ENCODE data around the gene ARHGAP26.

Gene ARHGAP26

DNA sequence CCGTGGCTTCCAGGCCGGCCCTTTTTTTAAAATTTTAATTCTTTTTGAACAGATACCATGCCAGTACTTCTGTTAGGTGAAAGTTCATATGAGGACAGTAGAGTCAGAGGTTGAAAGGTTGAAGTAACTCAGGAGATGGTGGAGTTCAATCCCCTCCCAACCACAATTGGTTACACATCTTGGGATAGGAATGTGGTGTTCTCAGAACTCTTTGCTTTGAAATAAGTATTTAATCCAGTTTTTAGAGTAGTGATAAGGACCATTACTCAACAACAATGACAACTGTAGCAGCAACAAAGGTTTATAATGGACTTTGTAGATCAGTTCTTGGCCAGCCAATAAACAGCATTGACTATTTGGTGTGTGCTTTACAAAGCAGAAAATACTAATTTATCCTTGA is 116.0 kb downstream of the ARHGAP26 start:
- DNase-seq (ENCODE audit: extremely low spot score, insufficient read length, low read depth), result no peak
- FAIRE-seq, result no peak

DNA sequence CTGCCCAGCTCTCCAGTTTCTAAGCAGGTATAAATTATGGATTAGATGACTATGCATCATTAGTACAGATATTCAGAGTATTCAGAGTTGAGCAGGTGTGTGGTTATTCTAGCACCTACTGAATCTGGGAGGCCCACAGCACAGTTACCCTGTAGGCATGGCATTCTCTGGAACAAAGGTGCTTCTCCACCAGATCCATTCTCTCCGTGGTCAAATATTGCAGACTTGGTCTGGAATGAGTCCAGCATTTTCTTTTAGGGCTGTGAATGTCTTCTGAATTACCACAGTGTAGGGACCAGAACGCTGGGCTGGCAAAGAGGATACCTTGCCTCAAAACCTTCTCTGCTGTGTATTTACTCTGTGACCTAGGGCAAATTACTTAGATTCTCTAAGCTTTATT is 116.8 kb downstream of the ARHGAP26 start:
- no peak for FAIRE-seq

DNA sequence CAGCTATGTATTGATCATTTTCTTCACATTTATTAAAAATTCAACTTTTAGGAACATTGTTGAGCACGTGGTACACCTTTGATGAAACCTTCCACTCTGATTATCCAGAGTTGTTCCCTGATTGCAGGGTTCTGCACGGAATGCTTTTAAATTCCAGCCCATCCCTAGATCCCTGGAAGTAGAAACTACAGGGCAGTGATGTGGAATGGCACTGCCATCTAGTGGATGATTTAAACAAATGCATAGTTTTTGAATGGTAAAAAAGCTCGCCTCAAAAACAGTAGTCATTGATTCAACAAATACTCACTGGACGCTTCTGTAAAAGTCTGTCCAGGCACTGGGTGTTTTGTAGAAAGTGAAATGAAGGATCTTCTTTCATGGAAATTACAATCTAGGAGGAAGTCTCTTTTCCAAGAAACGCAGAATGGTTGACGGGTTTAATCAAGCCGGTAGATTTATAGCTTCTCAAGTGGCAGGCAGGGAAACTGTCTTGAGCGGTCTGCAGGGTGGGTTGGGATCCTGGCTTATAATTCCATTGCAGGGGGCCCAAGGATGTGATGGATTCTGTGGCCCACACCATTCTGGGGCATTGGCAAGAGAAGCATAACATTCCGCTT is 118.4 kb downstream of the ARHGAP26 start:
- FAIRE-seq (peak; percentile 70), DNase-seq (ENCODE audit: extremely low spot score, insufficient read length, low read depth) (no peak)

More for the DNA sequence above, 116.8 kb downstream of the ARHGAP26 start:
- DNase-seq (ENCODE audit: extremely low spot score, insufficient read length, low read depth), result no peak

- FAIRE-seq (no peak), DNase-seq (ENCODE audit: extremely low spot score, insufficient read length, low read depth) (no peak)
These were observed 121.8 kb downstream of the ARHGAP26 start for GRCh38 chr5:142892021-142892420.

GRCh38 chr5:142894315-142894714 is 124.1 kb downstream of the ARHGAP26 start:
- FAIRE-seq, result no peak

DNA sequence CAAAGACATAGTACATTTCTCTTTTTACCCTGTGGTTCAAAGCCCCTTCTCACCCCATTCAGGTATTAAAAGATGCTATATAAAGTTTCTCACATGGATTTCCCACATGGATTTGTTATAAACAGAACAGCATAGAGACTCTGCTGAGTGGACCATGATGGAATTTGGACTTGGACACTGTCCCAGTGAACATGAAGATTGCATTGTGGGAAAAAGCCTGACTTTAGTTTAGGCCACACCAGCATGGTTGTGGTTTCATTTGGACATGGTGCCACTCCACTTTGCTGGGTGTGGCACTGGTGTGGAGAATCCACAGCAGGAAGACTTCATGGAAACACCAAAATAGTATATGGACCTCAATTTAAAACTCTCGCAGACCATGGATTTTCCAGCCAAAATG is 124.6 kb downstream of the ARHGAP26 start:
- DNase-seq (ENCODE audit: extremely low spot score, insufficient read length, low read depth) (no peak), FAIRE-seq (no peak)

More at GRCh38 chr5:142894315-142894714, 124.1 kb downstream of the ARHGAP26 start:
- no peak for DNase-seq (ENCODE audit: extremely low spot score, insufficient read length, low read depth)

- FAIRE-seq, result no peak
- DNase-seq (ENCODE audit: extremely low spot score, insufficient read length, low read depth), result no peak
These were observed 126.3 kb downstream of the ARHGAP26 start for GRCh38 chr5:142896325-142897007.

GRCh38 chr5:142897328-142897727 is 127.2 kb downstream of the ARHGAP26 start:
- FAIRE-seq (no peak), DNase-seq (ENCODE audit: extremely low spot score, insufficient read length, low read depth) (no peak)

- FAIRE-seq, result no peak
These were observed 130.8 kb downstream of the ARHGAP26 start for GRCh38 chr5:142900927-142901326.

DNA sequence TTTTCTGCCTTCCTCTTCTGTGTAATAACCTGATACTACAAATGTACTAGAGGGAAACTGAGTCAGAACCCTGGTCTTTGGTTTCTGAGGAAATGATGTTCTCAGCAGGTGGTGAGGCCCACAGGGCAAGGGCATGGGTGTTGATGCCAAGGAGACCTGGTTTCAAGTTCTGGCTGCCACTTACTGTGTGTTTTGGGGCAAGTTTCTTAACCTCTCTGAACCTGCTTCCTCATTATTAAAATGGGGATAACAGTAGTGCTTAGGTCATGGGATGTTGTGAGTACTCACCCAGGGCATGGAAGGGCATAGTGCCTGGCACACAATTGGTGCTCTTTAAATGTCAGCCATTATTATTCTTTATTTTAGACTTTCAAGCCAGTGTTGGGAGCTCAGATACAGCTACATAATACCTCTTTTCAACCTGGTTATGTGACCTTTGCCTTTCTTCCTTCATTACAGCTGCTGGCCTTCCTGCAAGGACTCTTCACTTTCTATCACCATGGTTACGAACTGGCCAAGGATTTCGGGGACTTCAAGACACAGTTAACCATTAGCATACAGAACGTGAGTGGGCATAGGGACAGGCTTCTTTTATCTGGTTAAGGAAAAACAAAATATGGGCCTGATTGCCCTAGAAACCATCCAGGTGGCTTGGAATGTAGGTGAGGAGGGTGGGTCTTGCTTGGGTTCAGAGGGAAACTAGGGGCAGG is 131.5 kb downstream of the ARHGAP26 start:
- no peak for DNase-seq (ENCODE audit: extremely low spot score, insufficient read length, low read depth)
- FAIRE-seq, result no peak

More at GRCh38 chr5:142900927-142901326, 130.8 kb downstream of the ARHGAP26 start:
- no peak for DNase-seq (ENCODE audit: extremely low spot score, insufficient read length, low read depth)

- no peak for FAIRE-seq
- no peak for DNase-seq (ENCODE audit: extremely low spot score, insufficient read length, low read depth)
These were observed 132.2 kb downstream of the ARHGAP26 start for GRCh38 chr5:142902186-142902965.

DNA sequence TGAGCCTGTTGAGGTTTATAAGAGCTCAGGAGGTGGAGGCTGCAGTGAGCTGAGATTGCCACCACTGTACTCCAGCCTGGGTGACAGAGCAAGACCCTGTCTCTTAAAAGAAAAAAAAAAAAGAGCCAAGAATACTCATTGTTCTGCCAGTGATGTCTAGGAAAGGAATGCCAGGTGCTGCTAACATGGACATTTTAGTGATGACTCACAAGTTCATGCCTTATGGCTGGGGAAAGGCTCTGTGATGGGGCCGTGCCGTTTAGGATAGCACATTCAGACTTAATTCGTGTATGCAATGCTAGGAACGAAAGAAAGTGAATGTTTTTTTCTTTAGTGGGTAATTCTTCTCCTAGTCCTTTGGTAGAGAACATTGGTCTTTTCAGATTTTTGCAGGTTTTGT is 134.2 kb downstream of the ARHGAP26 start:
- no peak for FAIRE-seq
- DNase-seq (ENCODE audit: extremely low spot score, insufficient read length, low read depth), result no peak

DNA sequence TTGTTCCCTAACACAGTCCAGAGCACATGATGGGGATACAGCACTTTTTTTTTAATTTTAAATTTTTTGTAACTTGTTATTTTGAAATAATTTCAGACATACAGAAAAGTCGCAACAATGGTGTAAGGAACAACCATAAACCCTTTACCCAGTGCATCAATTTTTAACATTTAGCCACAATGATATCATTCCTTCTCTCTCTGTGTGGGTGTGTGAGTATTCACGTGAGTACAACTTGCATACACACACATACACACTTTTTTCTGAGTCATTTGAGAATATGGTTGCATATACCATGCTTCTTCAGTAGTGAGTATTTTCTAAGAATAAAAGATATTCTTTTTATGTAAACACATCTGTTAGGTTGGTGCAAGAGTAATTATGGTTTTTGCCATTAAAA is 135.2 kb downstream of the ARHGAP26 start:
- DNase-seq (ENCODE audit: extremely low spot score, insufficient read length, low read depth) (no peak), FAIRE-seq (no peak)

DNA sequence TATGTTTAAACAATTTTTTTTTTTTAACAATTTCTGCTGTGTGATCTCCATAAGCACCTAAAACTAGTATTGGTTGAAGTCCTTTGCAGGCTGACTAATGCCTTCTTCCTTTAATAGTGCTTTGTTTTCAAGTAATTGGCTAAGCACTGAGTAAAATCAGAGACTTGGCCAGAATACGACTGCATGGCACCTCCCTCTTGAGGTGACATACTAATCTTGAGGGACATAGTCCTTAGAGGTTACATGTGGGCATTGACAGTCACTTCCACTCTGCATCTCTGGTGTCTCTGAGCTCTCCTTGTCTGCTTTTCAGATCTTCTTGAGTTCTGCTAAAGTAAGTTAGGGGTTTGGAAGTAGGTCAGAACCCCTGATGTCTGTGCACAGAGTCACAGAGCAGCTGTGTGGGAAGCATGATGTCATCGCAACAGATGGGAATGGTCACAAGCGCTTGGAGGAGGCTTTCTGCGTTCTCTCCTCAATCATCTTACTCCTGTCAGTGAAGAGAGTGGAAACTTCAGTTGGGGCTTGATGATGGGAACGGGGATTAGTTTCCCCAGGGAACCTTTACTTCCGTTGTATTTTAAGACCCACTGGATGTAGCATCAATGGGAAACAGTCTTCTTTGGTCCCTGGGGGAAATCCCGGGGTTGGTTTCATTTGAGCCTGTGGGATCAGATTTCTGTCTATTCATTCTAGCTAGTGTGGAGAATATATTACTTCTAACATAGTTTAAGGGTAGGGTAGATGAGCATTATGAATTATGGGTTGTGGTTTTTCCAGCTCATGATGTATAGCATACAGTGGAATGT is 136.9 kb downstream of the ARHGAP26 start:
- DNase-seq (ENCODE audit: extremely low spot score, insufficient read length, low read depth) (no peak), FAIRE-seq (no peak)

DNA sequence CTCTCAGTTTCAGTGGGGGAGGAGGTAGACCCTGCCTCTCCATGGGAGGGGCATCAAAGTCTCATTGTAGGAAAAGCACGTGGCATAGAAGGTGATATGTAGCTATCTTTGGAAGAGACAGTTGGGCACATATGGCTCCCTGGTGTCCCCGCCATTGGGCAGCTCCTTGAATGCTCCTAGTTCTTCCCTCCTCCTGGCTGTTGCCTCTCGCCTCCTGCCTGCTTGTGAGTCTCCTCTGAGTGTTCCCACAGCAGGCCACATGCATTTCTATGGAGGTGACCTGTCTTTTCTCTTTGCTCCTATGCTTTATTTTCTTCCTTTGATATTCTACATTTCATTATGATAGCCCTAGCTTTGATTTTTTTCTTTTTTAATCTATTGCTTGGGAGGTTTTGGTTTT is 138.5 kb downstream of the ARHGAP26 start:
- no peak for FAIRE-seq
- no peak for DNase-seq (ENCODE audit: extremely low spot score, insufficient read length, low read depth)

GRCh38 chr5:142910128-142910527 is 140.0 kb downstream of the ARHGAP26 start:
- FAIRE-seq, result no peak
- DNase-seq (ENCODE audit: extremely low spot score, insufficient read length, low read depth), result no peak

GRCh38 chr5:142911170-142911569 is 141.0 kb downstream of the ARHGAP26 start:
- DNase-seq (ENCODE audit: extremely low spot score, insufficient read length, low read depth) (no peak), FAIRE-seq (no peak)

- no peak for DNase-seq (ENCODE audit: extremely low spot score, insufficient read length, low read depth)
- FAIRE-seq, result no peak
These were observed 141.6 kb downstream of the ARHGAP26 start for GRCh38 chr5:142911775-142912174.

GRCh38 chr5:142913728-142914338 is 143.7 kb downstream of the ARHGAP26 start:
- no peak for DNase-seq (ENCODE audit: extremely low spot score, insufficient read length, low read depth)
- no peak for FAIRE-seq
